Measurements from ENCODE around the gene NCEH1.

- TF ChIP-seq CTCF (IDR thresholded peaks at IDR 0.05) (no peak), POLR2A (IDR thresholded peaks at IDR 0.05) (no peak), POLR2AphosphoS5 (IDR thresholded peaks at IDR 0.05) (no peak), EP300 (IDR thresholded peaks at IDR 0.05) (no peak)
Measured at GRCh38 chr3:172739462-172739861, 28.6 kb upstream of the NCEH1 start.
